Right renal pelvis (tissue), 4 donors: ENCODE measurements around the gene GGCT. TPM values are rescaled to one million over a fixed set of nuclear protein-coding genes. Genes with fewer than 3 reads are reported as not detected.
"Not testable (repeated sequence)": the region's sequence is repeated elsewhere in the genome, so short reads cannot be mapped to it uniquely, and the experiment has no call there.

ENCODE experiments used
- DNase-seq, 4 donors: peaks; one replicate each; pipeline ENCODE4 v3.0.0-alpha.2; 2013; ENCODE audit warnings: low read depth in 4 of 4, low spot score in 3 of 4, missing footprints in 1 of 4
- polyA plus RNA-seq, 4 donors: library from polyadenylated mRNA; unstranded; fragments of 120-200 nt; gene quantifications; one replicate each; pipeline ENCODE4 v1.2.1, GENCODE V29; 2013; ENCODE audit not compliant: insufficient read length in 4 of 4

The GGCT gene
- polyA plus RNA-seq, 4 donors: 68.2 to 84.9 (median 80.5) TPM

DNA sequence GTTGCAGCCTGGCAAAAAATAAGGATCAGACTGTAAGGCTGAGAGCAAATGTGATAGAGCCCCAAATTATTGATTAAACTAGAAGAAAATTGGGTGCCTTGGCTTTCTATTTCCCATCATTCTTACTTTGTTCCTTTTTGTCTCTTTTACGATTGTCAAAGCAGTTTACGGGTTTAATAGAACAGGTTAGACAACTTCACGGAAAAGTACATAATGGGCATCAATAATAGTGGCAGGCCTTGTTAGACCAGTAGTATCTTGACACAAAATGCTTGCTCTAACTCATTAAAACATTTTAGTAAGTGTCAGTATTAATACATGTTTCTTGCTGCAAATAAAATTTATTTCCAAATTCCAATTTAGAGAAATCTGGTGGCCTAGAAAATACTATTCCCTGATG, 14.5 kb upstream of the GGCT start:
- DNase-seq: no peak

- DNase-seq: no peak
Measured at GRCh38 chr7:30515761-30516160, 11.1 kb upstream of the GGCT start.

DNA sequence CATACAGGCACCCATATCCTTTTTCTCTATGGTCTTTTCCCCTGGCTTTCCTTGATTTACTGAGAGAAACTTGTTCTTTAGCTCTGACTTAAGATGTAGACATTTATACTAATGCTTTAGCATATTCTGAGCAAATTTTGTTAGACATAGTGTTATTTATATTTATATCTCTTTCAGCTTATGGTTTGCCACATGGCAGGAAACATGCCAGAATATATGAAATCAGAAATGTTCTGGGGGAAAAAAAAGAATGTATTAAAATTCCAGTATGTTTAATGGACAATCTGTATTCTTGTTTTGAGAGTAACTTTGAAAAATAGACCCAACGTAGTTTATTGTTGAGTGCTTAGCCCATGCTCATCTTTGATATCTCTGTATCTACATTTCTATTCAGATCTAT, 10.1 kb upstream of the GGCT start:
- DNase-seq: no peak

DNA sequence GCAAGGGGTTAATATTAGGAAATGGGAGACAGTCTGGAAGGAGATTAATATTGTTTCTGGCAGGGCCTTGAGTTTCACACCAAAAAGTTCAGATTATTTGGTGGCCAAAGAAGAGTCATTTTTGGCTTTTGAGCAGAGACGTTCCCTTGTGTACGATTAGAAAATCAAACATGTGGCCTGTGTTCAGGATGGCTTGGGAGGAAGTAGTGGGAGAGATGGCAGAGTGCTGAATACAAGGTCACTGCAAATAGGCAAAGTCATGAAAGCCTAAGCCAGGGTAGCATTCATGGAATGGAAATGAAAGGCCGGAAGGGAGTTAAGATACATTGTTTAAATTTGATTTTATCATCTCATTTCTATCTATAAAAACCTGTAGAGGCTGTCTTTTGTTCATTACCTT, 9.5 kb upstream of the GGCT start:
- DNase-seq: no peak

GRCh38 chr7:30513762-30514161, 9.1 kb upstream of the GGCT start:
- no peak for DNase-seq

DNA sequence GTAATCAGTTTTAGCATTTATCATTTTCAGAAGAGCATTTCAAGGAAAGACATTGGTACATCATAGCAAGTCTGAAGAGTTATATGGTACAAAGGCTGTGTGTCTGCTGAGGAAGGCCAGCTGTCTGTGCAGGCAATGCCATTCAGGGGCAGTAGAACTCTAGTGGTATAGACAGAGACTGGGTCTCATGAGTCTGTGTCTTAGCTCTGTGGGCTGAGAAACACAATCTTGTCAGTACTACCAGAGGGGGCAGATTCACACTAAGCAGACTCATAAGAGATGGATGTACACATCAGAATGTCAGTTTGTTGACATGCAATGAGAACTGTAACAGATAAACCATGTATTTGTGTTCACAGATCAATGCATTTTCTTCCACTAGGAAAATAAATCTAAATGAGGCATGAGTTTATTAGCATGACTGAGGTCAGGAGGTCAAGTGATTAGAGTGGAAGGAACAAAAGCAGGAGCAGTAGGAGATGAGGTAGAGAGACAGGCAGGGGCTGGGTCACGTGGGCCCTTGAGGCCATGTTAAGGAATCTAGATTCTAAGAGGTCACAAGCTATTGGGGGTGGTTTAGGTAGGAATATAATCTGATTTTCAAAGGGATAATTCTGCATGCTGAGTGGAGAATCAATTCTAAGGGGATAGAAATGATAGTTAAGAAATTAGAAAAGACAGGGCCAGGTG, 7.5 kb upstream of the GGCT start:
- no peak for DNase-seq

DNA sequence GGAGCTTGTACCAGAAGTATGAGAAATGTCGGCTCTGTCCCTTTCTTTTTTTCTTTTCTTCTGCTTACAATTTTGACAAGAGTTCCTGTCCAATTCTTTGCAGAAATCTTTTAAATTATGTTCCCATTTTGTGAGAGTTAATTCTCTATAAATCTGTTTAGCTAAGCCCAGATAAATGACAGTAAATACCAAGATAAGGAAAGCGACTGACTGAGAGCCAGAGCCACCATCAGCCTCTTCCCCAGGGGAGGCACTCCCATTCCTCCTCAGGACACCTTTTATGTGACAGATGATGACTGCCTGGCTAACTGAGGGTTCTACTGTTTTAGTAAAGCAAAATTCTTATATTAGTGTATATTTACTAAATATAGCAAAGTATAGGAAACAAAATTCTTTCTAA, 6.9 kb upstream of the GGCT start:
- no peak for DNase-seq

DNA sequence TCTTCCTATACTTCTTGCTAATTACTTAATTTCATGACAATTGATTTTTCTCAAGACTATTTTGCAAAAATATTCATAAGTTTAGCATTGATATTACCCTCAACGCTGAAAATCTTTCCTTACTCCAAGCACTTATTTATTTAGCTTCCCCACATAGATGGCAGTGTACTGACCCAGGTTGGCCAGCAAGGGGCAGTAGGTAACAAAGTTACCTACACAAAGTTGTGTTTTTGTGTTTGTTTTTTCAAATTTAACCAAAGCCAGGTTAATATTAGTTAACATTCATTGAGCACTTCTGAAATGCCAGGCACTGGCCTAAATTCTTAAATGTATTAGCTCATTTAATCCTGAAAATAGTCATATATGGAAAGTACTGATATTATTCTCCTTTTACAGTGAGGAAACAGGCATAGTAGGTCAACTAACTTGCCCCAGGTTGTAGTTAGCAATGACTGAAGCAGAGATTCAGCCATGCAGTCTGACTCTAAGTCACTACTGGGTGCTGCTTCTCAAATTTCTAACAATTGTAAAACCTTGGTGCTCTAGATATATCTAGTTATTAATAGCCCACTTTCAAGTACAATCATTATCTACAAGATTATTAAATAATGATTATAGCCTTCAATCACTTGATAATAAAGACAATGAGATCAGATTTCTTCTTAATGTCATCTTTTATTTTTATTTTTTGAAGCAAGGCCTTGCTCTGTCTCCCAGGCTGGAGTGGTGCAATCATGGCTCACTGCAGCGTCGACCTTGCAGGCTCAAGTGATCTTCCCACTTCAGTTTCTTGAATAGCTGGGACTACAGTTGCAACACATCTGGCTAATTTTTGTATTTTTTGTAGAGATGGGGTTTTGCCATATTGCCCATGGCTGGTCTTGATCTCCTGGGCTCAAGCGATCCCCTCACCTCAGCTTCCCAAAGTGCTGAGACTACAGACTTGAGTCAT, 5.8 kb upstream of the GGCT start:
- no peak for DNase-seq

- DNase-seq: not testable (repeated sequence)
Measured at GRCh38 chr7:30509171-30509857, 4.7 kb upstream of the GGCT start.

DNA sequence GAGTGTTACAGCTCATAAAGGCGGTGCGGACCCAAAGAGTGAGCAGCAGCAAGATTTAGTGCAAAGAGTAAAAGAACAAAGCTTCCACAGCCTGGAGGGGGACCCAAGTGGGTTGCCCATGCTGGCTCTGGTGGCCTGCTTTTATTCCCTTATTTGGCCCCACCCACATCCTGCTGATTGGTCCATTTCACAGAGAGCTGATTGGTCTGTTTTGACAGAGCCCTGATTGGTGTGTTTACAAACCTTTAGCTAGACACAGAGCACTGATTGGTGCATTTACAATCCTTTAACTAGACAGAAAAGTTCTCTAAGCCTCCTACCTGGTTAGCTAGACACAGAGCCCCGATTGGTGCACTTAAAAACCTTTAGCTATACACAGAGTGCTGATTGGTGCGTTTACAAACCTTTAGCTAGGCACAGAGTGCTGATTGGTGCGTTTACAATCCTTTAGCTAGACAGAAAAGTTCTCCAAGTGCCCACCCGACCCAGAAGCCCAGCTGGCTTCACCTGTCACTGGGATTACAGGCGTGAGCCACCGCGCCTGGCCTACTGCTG, 2.8 kb upstream of the GGCT start:
- DNase-seq: not testable (repeated sequence)

GRCh38 chr7:30505174-30505697, 607 bp upstream of the GGCT start:
- no peak for DNase-seq

- DNase-seq: no peak
Measured at GRCh38 chr7:30503274-30504212, 1.1 kb downstream of the GGCT start.

- DNase-seq: no peak
Measured at GRCh38 chr7:30502470-30503251, 2.0 kb downstream of the GGCT start.

- DNase-seq: no peak
Measured at GRCh38 chr7:30501264-30501663, 3.4 kb downstream of the GGCT start.

DNA sequence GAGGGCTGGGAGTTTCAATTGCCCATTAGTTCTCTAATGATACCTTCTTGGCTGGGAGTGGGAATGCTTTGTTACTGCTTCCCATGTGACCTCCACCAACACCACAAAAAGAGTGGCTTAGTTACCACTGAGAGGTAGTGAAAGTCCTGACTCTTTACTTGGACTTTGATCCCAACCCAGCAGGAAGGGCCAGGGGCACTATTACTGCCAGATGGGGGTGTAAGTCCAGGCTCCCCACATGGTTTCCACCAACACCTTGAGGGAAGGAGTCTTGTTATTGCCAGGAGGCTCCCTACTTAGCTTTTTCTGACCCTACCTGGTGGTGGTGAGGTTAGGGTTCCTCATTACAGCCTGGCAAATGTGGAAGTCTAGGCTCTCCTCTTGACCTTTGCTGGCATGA, 11.4 kb downstream of the GGCT start:
- DNase-seq: no peak

GRCh38 chr7:30491417-30491816, 13.2 kb downstream of the GGCT start:
- DNase-seq: no peak

DNA sequence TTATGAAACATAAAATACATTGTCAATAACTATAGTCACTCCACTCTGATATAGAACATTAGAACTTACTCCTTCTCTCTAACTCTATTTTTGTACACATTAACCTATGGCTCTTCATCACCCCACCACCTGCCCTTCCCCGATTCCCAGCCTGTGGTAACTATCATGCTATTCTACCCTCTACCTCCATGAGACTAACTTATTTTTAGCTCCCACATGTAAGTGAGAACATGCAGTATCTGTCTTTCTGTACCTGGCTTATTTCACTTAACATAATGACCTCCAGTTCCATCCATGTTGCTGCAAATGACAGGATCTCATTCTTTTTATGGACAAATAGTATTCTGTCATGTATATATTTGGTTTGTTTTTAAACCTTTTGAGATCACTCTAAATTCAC, 17.3 kb downstream of the GGCT start:
- no peak for DNase-seq

DNA sequence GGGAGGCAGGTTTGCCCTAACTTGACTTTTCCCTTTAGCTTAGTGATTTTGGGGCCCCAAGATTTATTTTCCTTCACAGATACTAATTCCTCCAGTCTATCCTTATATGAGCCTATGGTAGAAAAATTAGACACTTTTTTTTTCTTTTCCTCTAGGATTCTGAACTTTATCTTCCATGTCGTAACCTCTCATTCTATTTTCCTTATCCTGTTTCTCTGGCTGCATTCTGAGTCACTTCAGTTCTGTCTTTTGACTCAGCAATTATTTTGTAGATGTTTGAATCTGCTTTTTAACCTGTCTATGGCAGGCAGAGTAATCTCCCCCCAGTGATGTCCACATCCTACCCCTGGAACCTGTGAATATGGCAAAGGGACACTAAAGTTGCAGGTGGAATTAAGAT, 19.0 kb downstream of the GGCT start:
- no peak for DNase-seq

GRCh38 chr7:30481416-30481815, 23.2 kb downstream of the GGCT start:
- DNase-seq: not testable (repeated sequence)
